ENCODE results near the gene CST5. TPM values are rescaled to one million over a fixed set of nuclear protein-coding genes. Genes with fewer than 3 reads are reported as not detected.

The CST5 gene
- total and polyA plus RNA-seq, 2 donors (not counting 3 experiments of a cell fraction or from before 2014, with no cell fraction given) = not detected

- CTCF ChIA-PET = no interaction called here
- H3K9me3 ChIP-seq (replicated peaks; ENCODE audit: control insufficient read depth, insufficient read depth, low read length) = no peaks in the 10 kb centered on the region
- H3K4me3 ChIP-seq (replicated peaks in 1 of 3; ENCODE audit: insufficient read depth in 1 of 3, low read depth in 1 of 3, low read length in 3 of 3) = no peak overlapping the region
- BruUV-seq (replicated peaks) = no TSS peak
- FAIRE-seq (no peak), DNase-seq (ENCODE audit: low read depth, low spot score) (no peak)
- H3K27me3 ChIP-seq (ENCODE audit: control insufficient read depth in 2 of 2, insufficient read depth in 2 of 2, low read length in 2 of 2) = no peaks in the 10 kb centered on the region
- H4K20me1 ChIP-seq (replicated peaks; ENCODE audit: control insufficient read depth, extremely low read depth, insufficient read depth, low read length) = no peaks in the 10 kb centered on the region
- H3K4me2 ChIP-seq (ENCODE audit: insufficient read depth, low read length) = no peak overlapping the region
- no peak overlapping the region for H3K27ac ChIP-seq (ENCODE audit: insufficient read depth, low read depth, low read length)
- H3K9ac ChIP-seq (replicated peaks; ENCODE audit: extremely low read depth, insufficient read depth, low read length) = no peak overlapping the region
- H3K4me1 ChIP-seq (ENCODE audit: control insufficient read depth, extremely low read depth, insufficient read depth, low read length) = no peaks in the 10 kb centered on the region
- POLR2A ChIA-PET = no interaction called here
- no peaks in the 10 kb centered on the region for H3K36me3 ChIP-seq (ENCODE audit: control insufficient read depth in 2 of 2, extremely low read depth in 1 of 2, insufficient read depth in 2 of 2, low read length in 2 of 2)
- H2AFZ ChIP-seq (ENCODE audit: low read depth, low read length) = no peak overlapping the region
- dilution Hi-C loops (cut with MboI; ENCODE audit: extremely low pct_ligation_motif_present, low sequenced_read_pairs) (no loop called here), intact Hi-C loops (cut with micrococcal nuclease) (no loop called here)
- TF ChIP-seq FOS (IDR thresholded peaks at IDR 0.05; ENCODE audit: borderline replicate concordance, insufficient read depth, low read length) (no peak), POLR2AphosphoS5 (IDR thresholded peaks at IDR 0.05; ENCODE audit: insufficient read depth, low read depth, low read length) (no peak), EZH2 (IDR thresholded peaks at IDR 0.05; ENCODE audit: borderline replicate concordance, low read depth, low read length, severe bottlenecking) (no peak), CTCF (IDR thresholded peaks at IDR 0.05; ENCODE audit: extremely low read depth in 1 of 2, insufficient read depth in 1 of 2, low read depth in 1 of 2, low read length in 2 of 2) (no peak), MYC (IDR thresholded peaks at IDR 0.05; ENCODE audit: low read depth, low read length) (no peak), MAX (IDR thresholded peaks at IDR 0.05; ENCODE audit: insufficient read depth, insufficient read length) (no peak), GATA2 (IDR thresholded peaks at IDR 0.05; ENCODE audit: insufficient read depth, insufficient read length, low read depth, low read length) (no peak), JUN (IDR thresholded peaks at IDR 0.05; ENCODE audit: borderline replicate concordance, insufficient read depth, insufficient read length, low read depth) (no peak), POLR2A (IDR thresholded peaks at IDR 0.05; ENCODE audit: low read depth, low read length) (no peak)
- no peaks in the 10 kb centered on the region for H3K9me1 ChIP-seq (replicated peaks; ENCODE audit: control insufficient read depth, extremely low read depth, insufficient read depth, low read length)
- H3K79me2 ChIP-seq (ENCODE audit: control insufficient read depth, insufficient read depth, low read length) = no peaks in the 10 kb centered on the region
Observed at GRCh38 chr20:23923311-23923710, 43.8 kb upstream of the CST5 start.

Data from endothelial cell of umbilical vein (primary cell).